ENCODE measurements around the gene WBP1. TPM values are rescaled to one million over a fixed set of nuclear protein-coding genes. Genes with fewer than 3 reads are reported as not detected.

WBP1 gene
- total RNA-seq, 1 donor from 2014 or later = 31.1 TPM

DNA sequence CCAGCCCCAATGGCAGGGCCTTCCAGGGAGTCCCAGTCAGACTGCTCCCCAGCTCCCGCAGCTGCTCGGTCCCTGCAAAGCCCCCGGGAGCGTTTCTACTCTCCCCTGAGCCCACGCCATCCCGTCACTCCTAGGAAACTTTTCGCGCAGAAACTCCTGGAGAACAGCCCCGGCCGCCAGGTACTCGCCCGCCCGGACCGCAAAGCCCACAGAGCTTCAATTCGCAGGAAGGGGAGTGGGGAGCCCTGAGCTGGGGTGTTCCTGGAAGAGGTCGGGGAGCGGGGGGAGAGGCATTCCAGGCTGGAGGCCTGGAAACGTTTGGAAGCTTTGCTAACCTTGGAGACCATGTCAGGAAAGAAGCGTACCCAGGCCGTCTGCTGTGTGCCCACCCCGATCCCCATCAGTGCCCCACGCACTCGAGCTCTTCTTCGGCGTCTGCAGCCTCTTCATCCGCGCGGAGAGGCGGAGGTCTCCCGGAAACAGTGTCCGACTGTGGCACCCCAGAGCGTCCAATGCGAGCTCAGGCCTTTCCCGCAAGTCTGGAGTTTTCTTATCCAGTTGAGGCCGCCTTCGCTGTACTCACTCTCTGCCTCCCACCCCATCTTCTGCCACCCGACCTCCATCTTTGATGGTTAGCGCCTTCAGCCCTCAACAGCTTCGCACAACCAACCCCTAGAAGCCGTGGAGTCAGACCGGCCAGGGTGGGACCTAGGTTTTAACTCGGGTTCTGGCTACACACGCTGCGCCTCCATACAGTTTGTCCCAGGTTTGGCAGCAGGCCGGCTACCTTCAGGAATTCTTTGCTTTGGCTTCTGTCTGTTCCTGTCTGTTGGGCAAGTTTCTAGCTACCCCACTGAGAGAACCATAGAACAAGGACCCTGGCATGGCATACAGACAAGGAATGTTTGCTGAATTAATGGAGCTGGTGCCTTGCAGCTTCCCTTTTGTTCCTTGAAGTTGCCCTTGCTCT is 45.6 kb downstream of the WBP1 start:
- FAIRE-seq (no peak), DNase-seq (ENCODE audit: low read depth) (no peak)
- peaks cover 7% of the 10 kb centered on the region for H3K27me3 ChIP-seq (ENCODE audit: control insufficient read depth, insufficient read depth, low read length)
- TF ChIP-seq CTCF (IDR thresholded peaks at IDR 0.05; ENCODE audit: insufficient read depth, low read length, severe bottlenecking) = no peak
- peak overlapping the region; percentile 54 for H3K4me3 ChIP-seq (ENCODE audit: low read depth, low read length)
- peaks cover 7% of the 10 kb centered on the region for H3K36me3 ChIP-seq (ENCODE audit: control insufficient read depth, insufficient read depth, low read length)

GRCh38 chr2:74504591-74504990 is 46.4 kb downstream of the WBP1 start:
- TF ChIP-seq CTCF (IDR thresholded peaks at IDR 0.05; ENCODE audit: insufficient read depth, low read length, severe bottlenecking) = no peak
- DNase-seq (ENCODE audit: low read depth) = no peak
- peaks cover 5% of the 10 kb centered on the region for H3K27me3 ChIP-seq (ENCODE audit: control insufficient read depth, insufficient read depth, low read length)
- no peak for FAIRE-seq
- peaks cover 7% of the 10 kb centered on the region for H3K36me3 ChIP-seq (ENCODE audit: control insufficient read depth, insufficient read depth, low read length)
- no peak overlapping the region for H3K4me3 ChIP-seq (ENCODE audit: low read depth, low read length)

DNA sequence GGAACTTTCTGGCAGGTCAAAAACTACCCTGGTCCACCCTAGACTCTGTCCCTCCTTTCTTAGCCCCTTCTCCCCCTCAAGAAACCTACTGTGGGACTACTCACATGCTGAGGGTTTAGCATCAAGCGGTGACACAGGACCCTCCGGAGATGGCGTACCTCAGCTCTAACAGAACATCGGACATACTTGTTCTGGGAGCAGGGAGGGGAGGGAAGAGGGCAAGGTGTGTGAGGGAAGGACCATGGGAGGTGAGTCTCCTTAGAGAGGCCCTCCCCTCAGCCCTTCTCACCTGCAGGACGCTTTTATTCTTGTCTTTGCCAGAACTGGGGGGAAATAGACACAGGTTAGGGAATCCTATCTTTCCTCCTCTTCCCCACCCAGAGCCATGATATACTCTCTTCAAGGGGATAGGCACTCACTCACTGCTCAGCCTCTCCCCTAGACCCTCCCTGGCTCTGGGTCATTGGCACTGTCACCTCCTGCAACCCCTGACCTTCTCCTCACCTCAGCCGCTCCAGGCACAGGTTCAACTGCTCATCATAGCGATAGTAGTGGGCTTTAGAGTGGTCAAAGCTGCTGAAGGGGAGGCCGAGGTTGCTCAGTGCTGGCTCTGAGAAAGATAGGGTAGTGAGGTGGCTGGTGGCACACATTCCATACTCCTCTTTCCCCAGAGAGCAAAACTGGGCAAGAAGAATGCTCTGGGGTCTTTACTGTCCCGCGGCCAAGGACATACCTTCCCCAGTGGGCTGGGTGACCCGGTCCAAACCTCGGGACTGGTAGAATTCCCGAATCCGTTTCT is 47.4 kb downstream of the WBP1 start:
- Histone ChIP-seq H3K27me3 (ENCODE audit: control insufficient read depth, insufficient read depth, low read length) (peaks cover 2% of the 10 kb centered on the region), H3K36me3 (ENCODE audit: control insufficient read depth, insufficient read depth, low read length) (peaks cover 7% of the 10 kb centered on the region), H3K4me3 (ENCODE audit: low read depth, low read length) (no peak overlapping the region)
- no peak for TF ChIP-seq CTCF (IDR thresholded peaks at IDR 0.05; ENCODE audit: insufficient read depth, low read length, severe bottlenecking)
- DNase-seq (ENCODE audit: low read depth) (no peak), FAIRE-seq (no peak)

GRCh38 chr2:74507145-74507925 is 49.1 kb downstream of the WBP1 start, which contains the start of gene PCGF1:
TSS of gene PCGF1 (minus strand) at chr2:74507695. CDS start at chr2:74507668, 27 bp downstream.
- H3K4me3 ChIP-seq (ENCODE audit: low read depth, low read length) = peak within 1 kb of the TSS; percentile 70
- H3K27me3 ChIP-seq (ENCODE audit: control insufficient read depth, insufficient read depth, low read length) = peaks cover 14% of the 10 kb centered on the region
- no peak for TF ChIP-seq CTCF (IDR thresholded peaks at IDR 0.05; ENCODE audit: insufficient read depth, low read length, severe bottlenecking)
- DNase-seq (ENCODE audit: low read depth) = peak; percentile 96
- H3K36me3 ChIP-seq (ENCODE audit: control insufficient read depth, insufficient read depth, low read length) = peaks cover 7% of the 10 kb centered on the region
- FAIRE-seq = no peak

GRCh38 chr2:74507926-74508520 is 49.8 kb downstream of the WBP1 start:
- H3K27me3 ChIP-seq (ENCODE audit: control insufficient read depth, insufficient read depth, low read length) = peaks cover 18% of the 10 kb centered on the region
- peak; percentile 25 for DNase-seq (ENCODE audit: low read depth)
- TF ChIP-seq CTCF (IDR thresholded peaks at IDR 0.05; ENCODE audit: insufficient read depth, low read length, severe bottlenecking) = no peak

More at GRCh38 chr2:74507926-74508520, 49.8 kb downstream of the WBP1 start:
- H3K36me3 ChIP-seq (ENCODE audit: control insufficient read depth, insufficient read depth, low read length) = peaks cover 7% of the 10 kb centered on the region
- peak overlapping the region; percentile 70 for H3K4me3 ChIP-seq (ENCODE audit: low read depth, low read length)
- FAIRE-seq = no peak
